Keratinocyte (primary cell): ENCODE results near the gene ALLC.

ENCODE experiments used
- CTCF ChIP-seq, 3 experiments: IDR thresholded peaks in 1 of 3; conservative IDR thresholded peaks in 1 of 3; optimal IDR thresholded peaks in 1 of 3; 2 replicates in 2 of 3; 3 replicates in 1 of 3; pipeline versions ENCODE3 to v1.5.1; 2011; ENCODE audit warnings: low read length in 3 of 3, mild to moderate bottlenecking in 3 of 3, moderate library complexity in 2 of 3, control low read depth in 1 of 3, inconsistent platforms in 1 of 3; ENCODE audit not compliant: insufficient read depth in 2 of 3; ENCODE audit errors: extremely low read depth in 1 of 3
- EZH2 ChIP-seq: IDR thresholded peaks from one replicate; pipeline ENCODE4 v1.6.1; 2012; ENCODE audit warnings: inconsistent platforms, mild to moderate bottlenecking, low read length, moderate library complexity

GRCh38 chr2:3678212-3678611 lies 20.2 kb downstream of the ALLC start:
- TF ChIP-seq CTCF (optimal IDR thresholded peaks at IDR 0.05 in 1 of 3, IDR thresholded peaks at IDR 0.05 in 1 of 3, conservative IDR thresholded peaks at IDR 0.05 in 1 of 3; ENCODE audit: extremely low read depth in 1 of 3, insufficient read depth in 2 of 3, low read length in 3 of 3) (no peak), EZH2 (no peak)
